Measurements from ENCODE around the gene TXNDC5. TPM values are rescaled to one million over a fixed set of nuclear protein-coding genes. Genes with fewer than 3 reads are reported as not detected.

Gene TXNDC5
- total RNA-seq, 2 donors from 2014 or later, result 151 to 172 TPM

DNA sequence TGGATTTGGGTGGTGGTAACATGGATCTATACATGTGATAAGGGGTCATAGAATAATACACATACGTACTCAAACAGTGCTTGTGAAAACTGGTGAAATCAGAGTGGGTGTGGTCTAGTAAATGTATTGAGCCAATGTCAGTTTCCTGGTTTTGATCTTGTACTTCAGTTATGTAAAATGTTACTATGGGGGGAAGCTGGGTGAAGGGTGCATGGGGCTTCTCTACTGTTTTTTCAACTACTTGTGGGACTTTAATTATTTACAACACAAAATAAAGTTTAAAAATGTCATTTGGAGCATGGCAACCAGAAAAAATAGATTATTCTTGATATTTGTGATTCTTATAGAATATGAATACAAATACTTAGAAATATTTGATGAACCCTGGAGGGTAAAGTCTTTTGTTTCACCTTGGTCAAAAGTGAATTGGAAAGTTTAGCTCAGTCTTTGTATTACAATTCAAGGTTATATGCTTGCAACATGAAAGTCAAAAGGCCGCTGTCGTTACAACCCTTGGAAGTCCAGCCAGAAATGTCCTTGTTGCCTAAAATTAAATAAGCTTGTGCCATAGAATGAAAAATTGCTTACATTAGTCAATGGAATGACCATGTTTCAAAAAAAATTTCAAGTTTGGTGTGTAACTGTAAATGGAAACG, 74.1 kb downstream of the TXNDC5 start:
- H3K27ac ChIP-seq, result no peak overlapping the region
- no peaks in the 10 kb centered on the region for H3K4me1 ChIP-seq (ENCODE audit: control insufficient read depth in 1 of 2, low read depth in 2 of 2)
- no peak for ATAC-seq (ENCODE audit: insufficient number of reproducible peaks, low FRiP score, low read depth)
- H3K36me3 ChIP-seq, result no peaks in the 10 kb centered on the region
- H3K27me3 ChIP-seq (replicated peaks; ENCODE audit: insufficient read depth), result no peaks in the 10 kb centered on the region
- no peak overlapping the region for H3K4me3 ChIP-seq
- TF ChIP-seq CTCF (IDR thresholded peaks at IDR 0.05), result no peak
- DNase-seq (ENCODE audit: low spot score), result no peak
- no peaks in the 10 kb centered on the region for H3K9me3 ChIP-seq

- no peak for TF ChIP-seq CTCF (IDR thresholded peaks at IDR 0.05)
- no peak overlapping the region for H3K27ac ChIP-seq
- ATAC-seq (ENCODE audit: insufficient number of reproducible peaks, low FRiP score, low read depth) (no peak), DNase-seq (ENCODE audit: low spot score) (no peak)
- no peaks in the 10 kb centered on the region for H3K9me3 ChIP-seq
- no peaks in the 10 kb centered on the region for H3K4me1 ChIP-seq (ENCODE audit: control insufficient read depth in 1 of 2, low read depth in 2 of 2)
- no peak overlapping the region for H3K4me3 ChIP-seq
- H3K27me3 ChIP-seq (replicated peaks; ENCODE audit: insufficient read depth), result no peaks in the 10 kb centered on the region
- no peaks in the 10 kb centered on the region for H3K36me3 ChIP-seq
Observed at GRCh38 chr6:7833751-7834070, 76.9 kb downstream of the TXNDC5 start.

GRCh38 chr6:7832904-7833750, 77.5 kb downstream of the TXNDC5 start:
- no peak for TF ChIP-seq CTCF (IDR thresholded peaks at IDR 0.05)
- H3K27me3 ChIP-seq (replicated peaks; ENCODE audit: insufficient read depth), result no peaks in the 10 kb centered on the region
- H3K9me3 ChIP-seq, result no peaks in the 10 kb centered on the region
- no peaks in the 10 kb centered on the region for H3K4me1 ChIP-seq (ENCODE audit: control insufficient read depth in 1 of 2, low read depth in 2 of 2)
- H3K36me3 ChIP-seq, result no peaks in the 10 kb centered on the region
- ATAC-seq (ENCODE audit: insufficient number of reproducible peaks, low FRiP score, low read depth) (no peak), DNase-seq (ENCODE audit: low spot score) (no peak)
- H3K27ac ChIP-seq, result no peak overlapping the region
- no peak overlapping the region for H3K4me3 ChIP-seq

Other genes with a start within 250 kb of the TXNDC5 start
- 1 to 10 TPM; 4.7 TPM for gene BMP6, start 184.7 kb downstream of the TXNDC5 start, total RNA-seq
- 10 to 100 TPM in 1 of 2 donors, 1 to 10 TPM in 1; 9.1 to 12.6 TPM for gene BLOC1S5, start 153.6 kb upstream of the TXNDC5 start, total RNA-seq
- 10 to 100 TPM; 26.8 to 52.8 TPM for gene EEF1E1, start 191.8 kb upstream of the TXNDC5 start, total RNA-seq